Hepatic stellate cell (primary cell): ENCODE results near the gene HABP2.

ENCODE experiments used
- DNase-seq: peaks from one replicate; pipeline ENCODE4 v3.0.0; 2011; ENCODE audit warnings: low spot score

The HABP2 gene

DNA sequence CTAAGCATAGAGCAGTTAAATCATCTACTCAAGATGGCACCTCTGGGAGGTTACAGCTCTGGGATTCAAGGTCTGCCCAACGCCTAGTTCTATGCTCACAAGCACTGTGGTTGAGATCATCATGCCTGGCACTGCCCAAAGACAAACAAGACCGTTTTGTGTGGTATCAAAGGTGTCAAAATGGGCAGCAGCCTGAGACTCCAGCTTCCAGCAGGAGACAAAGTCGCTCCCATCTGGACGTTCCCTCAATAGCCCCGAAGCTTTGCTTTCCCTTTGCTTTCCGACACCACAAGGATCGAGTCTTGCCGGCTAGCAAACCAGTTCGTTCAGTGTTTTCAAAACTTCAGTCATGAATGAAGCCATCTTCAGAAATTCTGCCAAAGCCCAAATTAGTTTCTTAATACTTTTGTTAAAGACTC lies 5.1 kb downstream of the HABP2 start:
- no peak for DNase-seq

DNA sequence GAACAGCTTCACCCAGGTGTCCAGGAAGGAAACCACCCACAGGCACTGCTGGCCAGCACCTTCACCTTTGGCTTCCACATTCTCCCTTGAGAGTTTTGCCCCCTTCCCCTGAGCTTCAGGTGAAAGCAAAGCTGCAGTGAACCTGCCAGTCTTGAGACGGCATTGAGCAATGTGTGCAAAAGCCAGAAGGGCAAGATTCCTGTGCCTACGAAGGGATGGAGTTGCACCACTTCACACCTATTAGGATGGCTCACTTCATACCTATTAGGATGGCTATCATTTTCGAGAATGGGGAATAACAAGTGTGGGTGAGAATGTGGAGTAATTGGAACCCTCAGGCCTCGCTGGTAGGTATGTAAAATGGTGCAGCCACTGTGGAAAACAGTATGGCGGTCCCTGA lies 7.2 kb downstream of the HABP2 start:
- DNase-seq: no peak

DNA sequence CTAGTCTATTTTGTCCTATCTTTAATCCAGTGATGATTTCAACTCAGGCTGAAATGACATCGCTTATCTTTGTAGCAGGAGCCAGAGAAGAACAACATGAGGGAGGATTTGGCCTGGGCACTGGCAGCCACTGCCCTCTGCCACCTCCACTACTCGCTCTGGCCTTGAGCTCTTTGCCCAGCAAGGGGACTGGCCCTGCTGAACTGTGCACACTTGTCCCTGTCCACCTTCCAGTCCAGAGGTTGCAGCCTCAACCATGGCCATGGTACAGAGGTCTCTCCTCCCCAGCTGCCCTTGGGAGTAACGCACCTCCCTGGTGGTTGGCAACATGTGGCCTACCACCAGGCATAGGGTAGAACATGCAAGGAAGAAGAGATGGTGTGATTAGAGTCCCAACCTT lies 8.4 kb downstream of the HABP2 start:
- no peak for DNase-seq

DNA sequence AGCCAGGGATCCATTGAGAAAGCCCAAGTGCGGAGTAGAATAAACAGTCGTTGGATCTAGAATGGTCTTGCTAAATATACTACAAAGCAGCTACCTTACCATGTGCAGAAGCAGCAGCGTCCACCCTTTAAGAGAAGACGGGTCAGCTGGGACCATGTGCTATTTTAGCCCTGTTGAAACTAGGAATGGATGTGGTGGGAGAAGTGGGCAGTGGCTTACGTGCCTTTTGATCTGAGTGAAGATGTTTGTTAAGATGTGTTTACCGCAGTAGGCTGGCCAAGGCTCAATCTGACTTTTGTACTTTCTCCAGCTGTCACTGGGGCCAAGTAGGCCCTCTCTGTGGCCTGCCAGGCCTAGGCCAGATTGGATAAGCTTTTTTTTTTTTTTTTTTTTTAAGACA lies 9.2 kb downstream of the HABP2 start:
- DNase-seq: no peak

DNA sequence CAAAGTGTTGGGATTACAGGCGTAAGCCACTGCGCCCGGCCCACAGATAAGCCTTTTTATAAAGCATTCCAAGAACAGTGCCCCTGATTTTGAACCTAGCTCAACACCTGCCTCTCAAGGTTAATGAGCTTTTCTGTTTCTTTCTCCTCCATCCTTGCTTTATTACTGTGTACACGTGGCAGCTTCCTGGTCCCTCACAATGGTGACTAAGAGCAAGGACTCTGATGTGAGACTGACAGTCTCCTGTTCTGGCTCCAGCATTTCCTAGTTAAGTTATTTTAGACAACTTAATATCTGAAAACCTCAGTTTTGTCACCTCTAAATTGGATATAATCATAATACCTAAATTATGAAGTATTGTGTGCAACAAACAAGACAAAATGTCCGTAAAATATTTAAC lies 9.9 kb downstream of the HABP2 start:
- no peak for DNase-seq

DNA sequence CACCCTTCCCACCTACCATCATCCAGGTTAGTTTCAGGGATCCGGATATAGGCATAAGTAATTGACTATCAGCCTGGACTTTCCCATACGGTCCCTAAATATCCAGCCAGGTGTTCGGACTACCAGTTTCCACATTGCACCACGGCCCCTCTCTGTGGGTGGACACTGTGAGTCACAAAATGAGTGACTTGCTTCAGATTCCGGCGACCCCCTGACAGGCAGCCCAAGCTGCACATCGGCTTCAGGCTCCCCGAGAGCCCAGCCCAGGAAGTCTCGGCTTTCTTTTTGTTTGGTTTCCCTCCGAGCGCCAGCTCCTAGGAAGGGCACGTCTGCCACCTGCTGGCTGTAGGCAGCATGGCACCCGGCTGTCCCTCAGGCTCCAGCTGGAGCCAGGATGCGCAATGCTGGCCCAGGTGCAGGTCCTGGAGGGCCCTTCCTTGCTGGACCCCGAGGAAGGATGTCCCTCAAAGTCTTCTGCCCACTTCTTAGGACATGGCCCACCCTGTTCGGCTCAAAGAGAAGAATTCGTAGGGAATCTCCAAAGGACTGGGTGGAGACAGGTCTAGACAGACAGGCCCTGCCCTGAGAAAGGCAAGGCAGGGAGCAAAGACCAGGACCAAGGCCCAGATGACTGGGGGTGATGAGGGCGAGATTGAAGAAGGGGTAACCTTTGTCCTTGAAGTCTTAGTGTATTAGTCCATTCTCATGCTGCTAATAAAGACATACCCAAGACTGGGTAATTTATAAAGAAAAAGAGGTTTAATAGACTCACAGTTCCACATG lies 10.6 kb downstream of the HABP2 start:
- peak; percentile 78 for DNase-seq

DNA sequence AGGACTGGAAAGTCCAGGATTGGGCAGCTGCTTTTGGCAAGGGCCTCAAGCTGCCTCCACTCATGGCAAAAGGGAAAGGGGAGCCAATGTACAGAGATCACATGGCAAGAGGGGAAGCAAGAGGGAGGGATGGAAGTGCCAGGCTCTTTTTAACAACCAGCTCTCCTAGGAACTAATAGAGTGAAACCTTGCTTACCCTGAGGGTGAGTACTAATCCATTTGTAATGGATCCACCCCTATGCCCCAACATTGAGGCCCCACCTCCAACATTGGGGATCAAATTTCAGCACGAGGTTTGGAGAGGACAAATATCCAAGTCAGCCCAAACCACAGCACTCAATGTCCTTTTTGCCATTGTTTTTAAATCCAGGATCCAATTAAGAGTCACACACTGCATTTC lies 12.5 kb downstream of the HABP2 start:
- DNase-seq: no peak

DNA sequence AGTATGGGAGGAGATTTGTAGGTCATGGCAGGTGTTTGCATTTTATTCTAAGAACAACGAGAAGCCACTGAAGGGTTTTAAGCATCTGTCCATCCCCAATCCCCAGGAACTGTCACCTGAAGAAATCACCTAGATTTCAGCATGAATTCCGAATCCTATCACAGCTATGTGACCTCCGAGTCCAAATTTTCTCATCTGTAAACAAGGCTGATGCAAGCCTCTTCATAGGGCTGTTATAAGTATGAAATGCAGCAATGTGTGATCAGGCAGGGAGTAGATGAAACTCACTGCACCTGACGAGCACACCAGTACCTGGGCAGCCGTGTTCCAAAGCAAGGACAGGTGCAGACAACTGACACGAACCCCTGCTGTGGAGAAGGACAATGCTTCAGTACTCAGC lies 14.0 kb downstream of the HABP2 start:
- no peak for DNase-seq

DNA sequence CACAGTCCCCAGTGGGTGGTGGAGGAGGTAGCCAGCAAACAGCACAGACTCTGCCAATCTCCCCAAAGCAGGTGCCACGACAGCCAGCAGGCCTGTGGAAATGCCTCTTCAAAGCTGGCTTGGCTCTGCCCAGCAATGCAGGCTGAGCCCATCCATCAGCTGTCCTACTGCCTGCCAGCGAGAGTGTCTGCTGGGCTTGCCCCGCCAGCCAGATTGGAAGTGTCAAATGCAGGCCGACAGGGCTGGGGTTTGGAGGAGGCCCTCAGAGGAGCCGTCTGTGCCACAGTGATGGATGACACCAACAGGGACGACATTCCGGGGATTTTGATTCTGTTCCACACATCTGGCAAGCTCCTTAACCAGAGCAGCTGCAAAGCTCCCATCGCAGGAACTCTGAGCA lies 16.7 kb downstream of the HABP2 start:
- DNase-seq: no peak

DNA sequence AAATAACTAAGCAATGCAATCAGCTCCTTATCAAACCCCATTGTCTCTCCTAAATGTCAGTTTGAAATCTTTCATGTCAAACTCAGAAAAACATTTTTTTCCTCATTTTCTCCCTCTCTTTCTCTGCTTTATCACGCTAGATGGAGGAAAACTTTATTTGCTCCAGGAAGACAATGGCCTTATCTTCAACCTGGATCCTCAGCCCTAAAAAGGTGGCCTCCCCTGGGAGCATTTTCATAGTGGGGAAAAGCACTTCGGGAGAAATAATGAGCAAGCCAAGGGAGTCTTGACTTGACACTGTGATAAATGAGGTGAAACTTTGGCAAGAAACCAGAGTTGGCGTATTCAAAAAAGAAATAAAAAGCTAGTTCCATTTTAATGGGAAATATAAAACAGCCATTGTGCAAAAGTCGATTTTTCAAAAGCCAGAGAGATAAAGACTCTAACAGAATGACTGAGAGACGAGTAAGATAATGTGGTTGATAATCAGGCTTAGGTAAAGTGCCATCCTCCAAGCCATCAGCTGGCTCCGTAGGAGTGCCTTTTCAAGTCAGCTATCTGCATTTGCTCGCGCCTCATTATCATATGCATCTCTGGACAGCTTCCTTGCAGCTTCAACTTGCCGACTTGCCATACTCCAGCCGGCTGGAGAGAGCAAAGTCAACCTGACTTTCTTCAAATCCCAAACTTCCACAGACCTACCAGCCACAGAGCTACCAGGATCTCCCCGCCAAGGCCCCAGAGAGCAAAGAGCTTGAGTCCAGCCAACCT lies 19.9 kb downstream of the HABP2 start:
- no peak for DNase-seq

DNA sequence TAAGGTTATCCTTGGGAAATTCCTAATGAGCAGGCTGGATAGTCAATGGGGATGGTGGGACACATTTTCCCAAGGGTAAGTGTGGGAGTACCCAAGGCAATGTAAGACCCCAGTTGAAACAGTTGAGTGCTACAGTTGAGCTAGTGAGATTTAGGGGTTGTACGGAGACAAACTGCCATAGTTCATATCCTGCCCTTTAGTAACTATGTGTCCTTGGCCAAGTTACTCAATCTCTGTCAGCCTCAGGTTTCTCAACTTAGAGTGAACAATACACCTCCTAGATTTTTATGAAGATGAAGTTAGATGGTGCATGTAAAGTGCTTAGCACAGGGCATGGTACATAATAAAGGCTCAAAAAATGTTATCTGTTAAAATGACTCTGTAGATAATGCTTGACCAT lies 20.5 kb downstream of the HABP2 start:
- no peak for DNase-seq

DNA sequence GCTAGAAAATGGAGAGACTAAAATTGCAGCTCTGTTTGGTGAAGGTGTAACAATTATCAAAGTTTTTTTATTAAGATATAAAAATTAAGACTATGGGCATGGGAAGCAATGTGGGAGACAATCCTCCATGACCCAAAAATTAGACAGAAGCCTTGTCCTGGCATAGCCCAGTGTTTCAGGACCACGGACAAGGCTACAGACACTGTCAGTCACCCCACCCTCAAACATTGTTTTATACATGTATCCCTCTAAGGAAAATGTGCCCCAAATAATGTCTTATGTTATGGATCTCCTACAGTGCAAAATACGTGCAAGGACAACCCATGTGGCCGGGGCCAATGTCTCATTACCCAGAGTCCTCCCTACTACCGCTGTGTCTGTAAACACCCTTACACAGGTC lies 24.0 kb downstream of the HABP2 start:
- DNase-seq: no peak

DNA sequence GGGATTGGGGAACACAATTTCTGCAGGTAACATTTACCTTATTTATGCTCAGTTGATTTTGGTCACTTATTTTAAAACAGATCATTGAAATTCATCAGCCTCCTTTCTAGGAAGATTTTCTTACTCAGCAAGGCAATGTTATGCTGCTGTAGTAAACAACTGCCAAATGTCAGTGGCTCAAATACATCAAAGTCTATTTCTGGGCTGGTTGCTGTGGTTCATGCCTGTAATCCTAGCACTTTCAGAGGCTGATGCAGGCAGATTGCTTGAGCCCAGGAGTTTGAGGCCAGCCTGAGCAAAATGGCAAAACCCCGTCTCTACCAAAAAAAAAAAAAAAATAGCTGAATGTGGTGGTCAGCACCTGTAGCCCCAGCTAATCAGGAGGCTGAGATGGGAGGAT lies 25.9 kb downstream of the HABP2 start:
- DNase-seq: no peak

DNA sequence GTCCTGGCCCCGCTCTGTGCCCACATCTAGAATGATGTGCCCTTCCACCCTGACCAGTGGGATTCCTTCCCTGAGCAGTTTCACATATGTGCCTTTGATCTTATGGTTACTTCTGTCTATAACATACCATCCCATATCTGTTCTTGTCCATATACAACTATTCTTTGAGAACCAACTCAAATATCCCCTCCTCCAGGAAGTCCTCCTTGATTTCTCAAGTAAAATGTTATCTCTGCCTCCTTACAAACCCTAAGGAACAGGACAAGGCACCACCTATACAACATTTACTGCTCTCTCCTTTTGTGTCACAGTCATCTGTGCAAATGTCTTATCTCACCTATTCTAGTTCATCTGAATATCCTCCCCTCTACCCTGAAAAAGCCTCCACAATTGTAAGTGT lies 28.2 kb downstream of the HABP2 start:
- no peak for DNase-seq

DNA sequence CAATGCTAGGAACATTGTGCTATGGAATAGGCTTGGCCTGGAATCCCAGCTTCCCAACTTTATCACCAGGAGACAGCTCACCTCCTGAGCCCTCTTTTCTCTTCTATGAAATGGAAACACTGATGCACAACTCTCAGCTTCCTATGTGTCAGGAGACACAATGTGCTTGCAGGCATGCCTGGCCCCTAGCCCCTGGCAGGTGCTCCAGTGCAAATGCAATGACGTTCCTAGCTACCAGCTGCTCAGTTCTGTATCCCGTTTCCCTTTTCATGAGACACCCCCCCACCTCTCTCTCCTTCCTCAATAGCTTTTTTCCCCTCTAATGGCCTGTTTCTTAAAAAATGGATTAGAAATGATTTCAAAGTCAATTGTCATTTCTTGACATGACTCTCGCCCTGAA lies 30.7 kb downstream of the HABP2 start:
- no peak for DNase-seq

DNA sequence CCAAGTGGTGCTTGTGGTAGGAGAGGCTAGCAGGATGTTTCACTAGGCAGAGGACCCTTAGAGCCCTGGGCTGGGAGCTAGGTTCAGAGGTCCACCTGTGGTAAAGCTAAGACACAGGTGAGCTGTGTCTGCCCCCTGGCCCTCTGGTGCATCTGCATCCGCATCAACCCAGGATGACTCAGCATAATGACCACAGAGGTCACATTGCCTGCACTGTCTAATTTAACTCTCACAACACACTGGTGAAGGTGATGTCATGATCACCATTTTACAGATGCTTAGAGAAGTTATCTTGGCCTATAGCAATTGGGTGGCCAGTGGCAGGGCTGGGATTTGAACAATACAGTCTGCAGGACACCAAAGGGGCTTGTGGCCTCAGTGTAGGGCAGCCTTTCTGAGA lies 33.1 kb downstream of the HABP2 start:
- no peak for DNase-seq

DNA sequence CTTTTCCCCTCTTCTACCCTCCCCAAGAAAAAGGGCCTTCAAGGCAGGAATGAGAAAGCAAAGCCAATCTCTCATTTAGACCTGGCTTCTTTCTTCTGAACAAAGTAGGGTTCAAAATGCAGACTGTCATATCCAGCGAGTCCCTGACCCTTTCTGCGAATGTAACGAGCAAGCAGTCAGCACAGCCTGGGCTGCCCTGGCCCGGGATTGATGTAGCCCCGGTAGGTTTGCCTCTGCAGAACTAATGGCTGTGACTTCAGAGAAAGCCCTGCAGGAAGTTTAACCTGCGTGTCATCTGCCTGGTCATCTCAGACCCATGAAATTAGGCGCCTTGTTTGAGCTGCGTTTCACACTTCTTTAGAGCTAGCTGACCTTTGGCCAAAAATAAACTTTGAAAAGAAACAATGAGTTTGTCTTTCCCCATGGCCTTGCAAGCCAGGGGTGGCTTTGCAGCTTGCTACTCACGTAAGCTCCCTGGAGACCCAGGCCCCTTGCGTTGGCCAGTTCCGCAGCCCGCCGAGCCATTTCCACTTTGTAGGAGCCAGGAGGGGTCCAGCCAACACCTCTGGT lies 36.4 kb downstream of the HABP2 start:
- no peak for DNase-seq

DNA sequence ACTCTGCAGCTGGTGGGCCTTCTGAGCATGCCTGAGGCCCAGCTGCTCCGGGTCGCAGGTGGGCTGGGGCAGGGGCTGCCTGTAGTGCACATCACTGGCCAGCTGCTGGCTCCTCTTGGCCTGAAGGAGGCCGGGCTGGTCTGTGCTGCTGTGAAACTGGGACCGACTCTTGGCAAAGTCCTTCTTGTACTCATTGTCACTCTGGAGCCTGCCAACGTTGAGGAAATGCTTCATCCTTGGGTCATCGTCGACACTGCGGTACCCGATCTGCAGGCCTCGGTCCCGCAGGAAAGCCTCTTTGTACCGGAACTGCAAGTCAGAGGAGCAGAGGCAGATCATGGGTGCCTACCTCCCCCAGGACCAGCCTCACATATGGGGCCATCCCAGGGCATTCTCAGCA lies 37.7 kb downstream of the HABP2 start:
- DNase-seq: no peak

DNA sequence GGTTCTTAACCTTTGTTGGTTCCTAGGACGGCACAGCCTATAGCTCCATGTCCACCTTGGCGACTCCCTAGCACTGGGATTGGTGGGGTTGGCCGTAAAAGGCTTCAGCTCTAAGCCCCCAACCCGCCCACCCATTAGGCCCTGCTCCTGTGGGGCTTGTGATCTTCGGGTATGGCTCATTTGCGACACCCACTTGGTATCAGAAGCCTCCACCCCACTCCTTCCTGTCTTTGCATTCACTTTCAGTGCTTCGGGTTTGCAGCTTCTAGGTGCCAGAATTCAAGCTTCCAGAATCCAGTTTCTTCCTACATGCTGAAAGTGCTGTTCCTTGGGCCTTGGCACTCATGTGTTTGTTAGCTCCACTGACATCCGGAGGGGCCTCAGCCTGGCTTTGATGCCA lies 39.5 kb downstream of the HABP2 start:
- DNase-seq: no peak

DNA sequence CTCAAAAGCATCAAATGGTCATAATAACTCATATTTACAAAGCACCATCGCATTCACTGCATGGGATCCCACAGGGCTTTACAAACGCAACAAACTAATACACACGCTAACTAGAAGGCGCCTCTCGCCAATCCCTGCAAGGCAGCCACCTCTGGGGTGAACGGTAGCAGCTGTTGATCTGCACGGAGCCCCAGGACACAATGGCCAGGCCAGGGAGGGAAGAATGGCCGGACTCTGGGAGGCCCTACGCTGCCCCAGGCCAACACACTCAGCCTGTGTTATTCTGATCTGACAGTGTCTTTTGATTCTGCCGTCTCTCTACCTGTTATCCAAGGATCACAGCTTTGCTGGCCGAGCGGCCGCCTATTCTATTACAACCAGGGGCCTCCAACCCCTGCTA lies 41.8 kb downstream of the HABP2 start:
- no peak for DNase-seq

DNA sequence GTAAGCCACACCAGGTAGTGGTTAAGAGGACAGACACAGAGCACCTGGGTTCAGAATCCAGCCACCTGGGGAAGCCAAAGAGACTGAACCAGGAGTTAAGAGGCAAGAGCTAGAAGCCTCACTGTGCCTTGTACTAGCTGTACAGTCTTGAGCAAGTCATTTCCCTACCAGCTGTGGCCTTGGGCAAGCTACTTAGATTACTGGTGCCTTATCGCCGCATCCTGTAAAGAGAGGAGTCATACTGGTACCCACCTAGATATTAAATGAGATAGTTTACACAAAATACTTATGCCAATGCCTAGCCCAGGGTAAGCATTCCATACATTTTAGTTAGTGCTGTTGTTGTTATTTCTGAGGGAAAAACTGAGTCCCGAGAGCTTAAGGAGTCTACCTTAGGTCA lies 47.7 kb downstream of the HABP2 start:
- no peak for DNase-seq

DNA sequence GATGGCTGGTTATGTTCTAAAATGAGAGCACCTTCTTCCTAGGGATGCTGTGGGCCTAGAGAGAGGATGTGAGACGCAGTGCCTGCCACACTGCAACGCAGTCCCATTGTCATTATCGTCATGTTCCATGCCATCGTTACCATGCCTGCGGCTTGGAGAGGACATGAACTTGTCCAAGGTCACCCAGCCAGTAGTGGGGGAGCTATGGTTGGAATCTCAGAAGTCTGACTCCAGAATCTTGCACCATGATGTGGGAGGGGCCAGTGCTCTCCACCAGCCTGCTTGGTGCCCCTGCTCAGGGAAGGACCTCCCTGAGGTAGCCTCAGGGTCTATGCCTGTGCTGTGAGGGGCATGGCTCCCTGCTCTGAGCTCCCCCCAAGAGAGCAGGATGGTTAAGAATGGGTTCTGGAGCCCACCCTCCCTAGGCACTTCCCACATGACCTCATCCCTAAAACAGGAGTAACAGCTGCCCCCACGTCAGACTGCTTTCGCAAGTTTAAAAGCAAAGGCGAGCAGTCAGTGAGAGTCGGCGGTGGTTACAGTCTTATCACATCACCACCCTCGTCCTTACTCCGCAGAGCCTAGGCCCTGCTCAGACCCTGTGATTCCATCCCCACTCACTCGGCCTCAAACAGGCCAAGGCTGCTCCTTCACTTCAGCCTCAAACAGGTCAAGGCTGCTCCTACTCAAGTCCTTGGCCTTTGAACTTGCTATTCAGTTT lies 50.4 kb downstream of the HABP2 start:
- DNase-seq: no peak

DNA sequence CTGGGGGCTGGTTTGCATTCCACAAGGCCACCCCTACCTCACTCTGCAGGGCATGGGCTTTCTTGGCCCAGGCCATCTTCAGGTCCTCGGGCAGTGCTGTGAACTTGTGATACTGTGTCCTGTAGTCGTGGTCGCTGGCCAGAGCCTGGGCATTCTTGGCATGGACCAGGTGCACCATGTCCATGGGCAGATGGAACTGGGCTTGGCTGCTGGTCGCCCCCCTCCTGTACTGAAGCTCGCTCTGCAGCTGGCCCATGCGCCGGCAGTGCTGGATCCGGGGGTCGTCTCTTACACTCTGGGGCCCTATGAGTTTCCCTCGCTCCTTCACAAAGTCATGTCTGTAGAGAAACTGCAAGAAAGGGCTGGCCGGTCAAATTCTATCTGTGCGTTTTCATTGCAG lies 51.7 kb downstream of the HABP2 start:
- no peak for DNase-seq
